ENCODE data around the gene INPP5D. TPM values are rescaled to one million over a fixed set of nuclear protein-coding genes. Genes with fewer than 3 reads are reported as not detected.

The INPP5D gene
- total RNA-seq, 1 experiment from 2014 or later: 17.2 TPM

- Mint-ChIP-seq H3K27ac (no peak overlapping the region), H3K4me1 (no peaks in the 10 kb centered on the region), H3K27me3 (ENCODE audit: low read depth) (no peaks in the 10 kb centered on the region), H3K9me3 (no peaks in the 10 kb centered on the region), H3K36me3 (no peaks in the 10 kb centered on the region), H3K4me3 (no peak overlapping the region)
- DNase-seq (ENCODE audit: low spot score) (no peak), ATAC-seq (no peak)
- ChIA-PET CTCF (interaction anchor here (0.7 to 1.1 kb wide), 2 partner anchors 8 to 209 kb away, joined by 3 read pairs; partner anchors contain the start of gene ATG16L1), POLR2A (interaction anchor here (0.5 to 0.8 kb wide), 2 partner anchors 10 to 198 kb away, joined by 4 to 11 read pairs; no protein-coding TSS in a partner anchor)
- no peak for TF ChIP-seq ETV6 (CRISPR knock-in tag; IDR thresholded peaks at IDR 0.05)
- no peak for TF ChIP-seq RELA (CRISPR knock-in tag; IDR thresholded peaks at IDR 0.05; ENCODE audit: borderline replicate concordance)
- no peak for TF ChIP-seq TEAD4 (CRISPR knock-in tag; IDR thresholded peaks at IDR 0.05)
- TF ChIP-seq, protein P1, sequence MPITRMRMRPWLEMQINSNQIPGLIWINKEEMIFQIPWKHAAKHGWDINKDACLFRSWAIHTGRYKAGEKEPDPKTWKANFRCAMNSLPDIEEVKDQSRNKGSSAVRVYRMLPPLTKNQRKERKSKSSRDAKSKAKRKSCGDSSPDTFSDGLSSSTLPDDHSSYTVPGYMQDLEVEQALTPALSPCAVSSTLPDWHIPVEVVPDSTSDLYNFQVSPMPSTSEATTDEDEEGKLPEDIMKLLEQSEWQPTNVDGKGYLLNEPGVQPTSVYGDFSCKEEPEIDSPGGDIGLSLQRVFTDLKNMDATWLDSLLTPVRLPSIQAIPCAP (CRISPR knock-in tag; IDR thresholded peaks at IDR 0.05): no peak
- no peak for TF ChIP-seq GTF2I (CRISPR knock-in tag; conservative IDR thresholded peaks at IDR 0.05)
- TF ChIP-seq HMGA2 (CRISPR knock-in tag; IDR thresholded peaks at IDR 0.05): no peak
- TF ChIP-seq JUN (CRISPR knock-in tag; IDR thresholded peaks at IDR 0.05): no peak
Observed at GRCh38 chr2:233243348-233243747, 183.2 kb downstream of the INPP5D start.

DNA sequence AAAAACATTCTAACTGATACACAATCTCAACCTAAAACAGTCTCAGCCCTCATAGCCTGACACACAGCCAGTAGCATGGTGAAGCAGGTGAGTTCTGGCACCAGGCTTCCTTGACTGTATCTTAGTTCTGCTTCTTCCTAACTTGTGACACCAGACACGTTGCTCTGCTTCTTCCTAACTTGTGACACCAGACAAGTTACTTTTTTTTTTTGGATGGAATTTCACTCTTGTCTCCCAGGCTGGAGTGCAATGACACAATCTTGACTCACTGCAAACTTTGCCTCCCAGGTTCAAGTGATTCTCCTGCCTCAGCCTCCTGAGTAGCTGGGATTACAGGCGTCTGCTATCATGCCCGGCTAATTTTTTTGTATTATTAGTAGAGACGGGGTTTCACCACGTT lies 184.7 kb downstream of the INPP5D start:
- TF ChIP-seq MXD4 (CRISPR knock-in tag; IDR thresholded peaks at IDR 0.05; ENCODE audit: borderline replicate concordance): no peak
- no peak for DNase-seq (ENCODE audit: low spot score)
- no peak for ATAC-seq
- POLR2A ChIA-PET: no interaction called here
- Mint-ChIP-seq H3K4me1 (no peaks in the 10 kb centered on the region), H3K27ac (no peak overlapping the region), H3K4me3 (no peak overlapping the region), H3K36me3 (peaks cover 5% of the 10 kb centered on the region), H3K9me3 (peaks cover 7% of the 10 kb centered on the region), H3K27me3 (ENCODE audit: low read depth) (no peaks in the 10 kb centered on the region)
- CTCF ChIA-PET: interaction anchor here (0.6 kb wide), 1 partner anchor 98 kb away, joined by 3 read pairs; no protein-coding TSS in a partner anchor

DNA sequence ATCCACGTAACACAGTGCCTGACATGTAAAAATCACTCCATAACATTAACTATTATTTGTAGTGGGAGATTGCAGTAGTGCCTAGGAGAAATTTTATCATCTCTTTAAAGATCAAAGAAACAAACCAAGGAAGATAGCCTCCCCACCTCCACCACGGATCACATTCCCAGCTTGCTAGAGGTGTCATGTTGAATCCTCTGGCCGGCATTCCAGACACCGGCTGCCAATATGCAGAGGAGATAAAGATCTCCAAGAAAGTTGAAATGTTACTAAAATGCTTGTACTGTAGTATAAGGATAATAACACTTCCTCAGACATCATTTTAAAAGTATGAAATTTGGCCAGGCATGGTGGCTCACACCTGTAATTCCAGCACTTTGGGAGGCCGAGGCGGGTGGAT lies 185.3 kb downstream of the INPP5D start:
- Mint-ChIP-seq H3K4me1 (no peaks in the 10 kb centered on the region), H3K4me3 (no peak overlapping the region), H3K9me3 (peaks cover 12% of the 10 kb centered on the region), H3K36me3 (peaks cover 11% of the 10 kb centered on the region), H3K27ac (no peak overlapping the region), H3K27me3 (ENCODE audit: low read depth) (peaks cover 2% of the 10 kb centered on the region; the same call in 1 of the 2 replicates)
- ChIA-PET POLR2A (no interaction called here), CTCF (interaction anchor here (0.6 kb wide), 1 partner anchor 97 kb away, joined by 3 read pairs; no protein-coding TSS in a partner anchor)
- no peak for DNase-seq (ENCODE audit: low spot score)
- TF ChIP-seq, protein P2, sequence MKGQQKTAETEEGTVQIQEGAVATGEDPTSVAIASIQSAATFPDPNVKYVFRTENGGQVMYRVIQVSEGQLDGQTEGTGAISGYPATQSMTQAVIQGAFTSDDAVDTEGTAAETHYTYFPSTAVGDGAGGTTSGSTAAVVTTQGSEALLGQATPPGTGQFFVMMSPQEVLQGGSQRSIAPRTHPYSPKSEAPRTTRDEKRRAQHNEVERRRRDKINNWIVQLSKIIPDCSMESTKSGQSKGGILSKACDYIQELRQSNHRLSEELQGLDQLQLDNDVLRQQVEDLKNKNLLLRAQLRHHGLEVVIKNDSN (CRISPR knock-in tag; IDR thresholded peaks at IDR 0.05): no peak
- no peak for TF ChIP-seq SMAD3 (CRISPR knock-in tag; IDR thresholded peaks at IDR 0.05; ENCODE audit: borderline replicate concordance)
- no peak for ATAC-seq

DNA sequence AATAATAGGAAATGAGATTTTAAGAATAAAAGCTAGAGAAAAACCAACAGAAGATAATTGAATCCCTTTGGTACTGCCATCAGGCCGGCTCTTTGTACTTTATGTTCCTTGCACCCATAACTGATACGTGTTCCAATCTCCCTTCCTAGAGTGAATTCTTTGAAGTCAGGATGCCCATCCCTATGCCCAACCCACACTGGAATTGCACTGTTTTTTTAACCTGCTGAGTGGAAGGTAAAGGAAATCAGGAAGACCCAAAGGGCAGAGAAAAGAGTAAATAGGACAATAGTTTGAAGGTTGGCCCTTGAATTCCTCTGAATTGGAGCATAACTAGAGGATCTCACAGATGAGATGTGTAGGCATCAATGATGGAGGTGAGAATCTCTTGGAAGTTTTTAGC lies 187.0 kb downstream of the INPP5D start:
- H3K4me3 Mint-ChIP-seq: no peak overlapping the region
- peaks cover 2% of the 10 kb centered on the region; the same call in 1 of the 2 replicates for H3K27me3 Mint-ChIP-seq (ENCODE audit: low read depth)
- POLR2A ChIA-PET: no interaction called here
- no peak overlapping the region for H3K27ac Mint-ChIP-seq
- peaks cover 19% of the 10 kb centered on the region for H3K9me3 Mint-ChIP-seq
- no peak for DNase-seq (ENCODE audit: low spot score)
- H3K4me1 Mint-ChIP-seq: no peaks in the 10 kb centered on the region
- TF ChIP-seq CREB1 (CRISPR knock-in tag; IDR thresholded peaks at IDR 0.05): no peak
- TF ChIP-seq SP1 (CRISPR knock-in tag; conservative IDR thresholded peaks at IDR 0.05): no peak
- TF ChIP-seq FOXP4 (CRISPR knock-in tag; IDR thresholded peaks at IDR 0.05): no peak
- TF ChIP-seq GRHL2 (CRISPR knock-in tag; IDR thresholded peaks at IDR 0.05; ENCODE audit: insufficient replicate concordance, severe bottlenecking): no peak
- TF ChIP-seq, protein P3, sequence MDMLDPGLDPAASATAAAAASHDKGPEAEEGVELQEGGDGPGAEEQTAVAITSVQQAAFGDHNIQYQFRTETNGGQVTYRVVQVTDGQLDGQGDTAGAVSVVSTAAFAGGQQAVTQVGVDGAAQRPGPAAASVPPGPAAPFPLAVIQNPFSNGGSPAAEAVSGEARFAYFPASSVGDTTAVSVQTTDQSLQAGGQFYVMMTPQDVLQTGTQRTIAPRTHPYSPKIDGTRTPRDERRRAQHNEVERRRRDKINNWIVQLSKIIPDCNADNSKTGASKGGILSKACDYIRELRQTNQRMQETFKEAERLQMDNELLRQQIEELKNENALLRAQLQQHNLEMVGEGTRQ (CRISPR knock-in tag; IDR thresholded peaks at IDR 0.05): no peak
- TF ChIP-seq SMAD3 (CRISPR knock-in tag; IDR thresholded peaks at IDR 0.05; ENCODE audit: borderline replicate concordance): no peak
- peaks cover 19% of the 10 kb centered on the region for H3K36me3 Mint-ChIP-seq
- CTCF ChIA-PET: no interaction called here
- ATAC-seq: no peak

Data from WTC11 (cell line).